Measurements from ENCODE around the gene PROK1.

Gene PROK1

DNA sequence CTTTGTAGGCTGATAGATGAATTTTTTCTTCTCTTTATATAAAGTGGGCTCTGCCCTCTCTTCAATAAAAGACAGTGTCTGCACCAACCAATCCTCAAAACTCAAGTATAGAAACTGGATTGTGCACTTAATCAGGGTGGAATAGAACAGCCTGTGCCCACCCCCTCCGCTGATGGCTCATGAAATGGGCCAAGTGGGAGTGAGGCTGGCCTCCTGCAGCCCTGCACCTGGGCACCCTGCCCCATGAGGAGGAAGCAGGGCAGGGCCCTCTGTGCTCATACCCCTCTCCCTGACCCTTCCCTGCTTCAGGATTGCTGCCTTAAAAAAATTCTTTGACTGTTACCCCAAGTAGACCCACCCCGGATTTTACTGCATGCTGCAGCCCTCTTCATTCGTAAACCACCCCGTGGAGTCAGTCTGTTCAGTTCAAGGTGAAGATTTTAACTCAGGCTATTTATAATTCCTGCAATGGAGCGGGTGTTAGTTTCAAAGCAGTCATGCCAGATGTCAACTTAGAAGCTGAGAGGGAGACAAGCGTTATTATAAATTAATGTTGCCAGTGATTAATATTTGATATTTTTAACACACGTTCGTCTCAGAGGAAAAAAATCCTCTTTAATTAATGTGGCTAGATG lies 15.8 kb downstream of the PROK1 start:
- no peak for DNase-seq

GRCh38 chr1:110471131-110471530 lies 20.2 kb downstream of the PROK1 start:
- no peak for DNase-seq

- no peak for DNase-seq
These were observed 21.6 kb downstream of the PROK1 start for GRCh38 chr1:110472546-110472945.

DNA sequence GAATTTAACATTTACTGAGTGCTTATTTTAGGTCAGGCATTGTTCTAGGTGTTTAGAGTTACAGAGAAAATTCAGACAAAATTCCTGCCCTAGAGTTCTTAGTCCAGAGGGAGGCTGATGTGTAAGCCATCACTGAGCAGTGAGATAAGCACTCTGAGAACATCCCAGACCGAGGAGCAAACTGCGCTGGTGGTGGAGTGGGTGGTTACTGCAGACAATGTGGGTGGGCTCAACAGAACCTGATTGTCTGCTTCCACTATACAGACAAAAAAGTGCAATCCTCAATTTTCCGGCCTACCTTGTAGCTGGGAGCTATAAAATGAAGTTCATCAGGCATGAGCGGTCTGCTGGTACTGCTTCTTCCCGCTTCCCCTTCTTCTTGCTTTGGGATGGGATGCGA lies 23.5 kb downstream of the PROK1 start:
- DNase-seq: no peak

DNA sequence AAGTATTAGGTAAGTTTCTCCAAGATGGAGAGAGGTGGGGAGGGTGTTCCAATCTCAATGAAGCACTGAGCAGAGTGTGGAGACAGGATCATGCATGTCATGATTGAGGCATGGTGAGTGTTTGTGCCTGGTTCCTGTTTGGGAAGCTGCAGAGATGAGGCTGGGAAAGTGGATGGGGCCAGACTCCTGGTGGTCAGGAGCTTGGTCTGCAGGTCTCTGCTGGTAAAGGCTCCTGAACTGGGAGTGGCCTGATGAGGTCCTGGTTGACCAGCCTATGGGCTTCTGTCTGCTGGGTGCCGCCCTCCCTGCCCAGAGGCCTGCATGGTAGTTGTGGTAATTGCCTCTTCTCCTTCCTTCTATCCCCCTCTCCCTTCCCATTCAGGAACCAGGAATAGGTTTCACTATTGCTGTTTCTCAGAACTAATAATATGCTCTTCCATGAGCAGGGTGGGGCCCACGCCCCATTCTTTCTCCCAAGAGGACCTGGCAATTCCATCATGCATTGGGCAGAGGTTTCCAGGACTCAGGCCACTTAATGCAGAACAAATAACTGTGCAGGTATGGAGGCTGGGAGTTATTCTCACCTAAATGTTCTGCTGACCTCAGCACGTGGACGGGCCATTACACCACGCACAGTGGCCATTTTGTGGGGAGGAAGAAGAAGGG lies 24.5 kb downstream of the PROK1 start:
- DNase-seq: no peak

- no peak for DNase-seq
These were observed 25.2 kb downstream of the PROK1 start for GRCh38 chr1:110476028-110476765.

GRCh38 chr1:110477041-110477440 lies 26.1 kb downstream of the PROK1 start:
- DNase-seq: peak; percentile 65

DNA sequence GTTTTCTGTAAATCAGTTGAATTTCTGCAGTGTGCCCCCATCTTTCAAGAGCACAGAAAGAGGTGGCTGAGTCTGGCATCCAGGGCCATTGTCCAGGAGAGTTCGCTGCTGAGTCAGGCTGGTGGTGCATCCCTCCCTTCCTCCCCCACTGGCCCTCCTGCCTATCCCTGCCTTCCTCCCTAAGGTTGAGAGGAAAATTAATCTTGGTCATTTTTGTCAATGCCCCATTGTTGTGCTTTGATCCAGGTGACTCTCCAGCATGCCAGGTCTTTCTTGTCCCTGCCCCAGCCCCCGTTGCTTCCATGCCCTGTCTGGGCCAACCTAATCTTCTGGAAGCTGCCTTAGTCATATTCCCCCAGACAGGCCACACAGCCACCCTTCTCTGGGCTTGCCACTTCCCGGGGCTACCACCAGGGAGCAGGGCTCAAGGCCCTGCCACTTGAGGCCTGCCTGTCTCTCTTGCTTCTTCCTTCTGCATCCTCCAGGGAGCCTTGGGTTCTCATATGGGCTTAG lies 26.6 kb downstream of the PROK1 start:
- DNase-seq: no peak

DNA sequence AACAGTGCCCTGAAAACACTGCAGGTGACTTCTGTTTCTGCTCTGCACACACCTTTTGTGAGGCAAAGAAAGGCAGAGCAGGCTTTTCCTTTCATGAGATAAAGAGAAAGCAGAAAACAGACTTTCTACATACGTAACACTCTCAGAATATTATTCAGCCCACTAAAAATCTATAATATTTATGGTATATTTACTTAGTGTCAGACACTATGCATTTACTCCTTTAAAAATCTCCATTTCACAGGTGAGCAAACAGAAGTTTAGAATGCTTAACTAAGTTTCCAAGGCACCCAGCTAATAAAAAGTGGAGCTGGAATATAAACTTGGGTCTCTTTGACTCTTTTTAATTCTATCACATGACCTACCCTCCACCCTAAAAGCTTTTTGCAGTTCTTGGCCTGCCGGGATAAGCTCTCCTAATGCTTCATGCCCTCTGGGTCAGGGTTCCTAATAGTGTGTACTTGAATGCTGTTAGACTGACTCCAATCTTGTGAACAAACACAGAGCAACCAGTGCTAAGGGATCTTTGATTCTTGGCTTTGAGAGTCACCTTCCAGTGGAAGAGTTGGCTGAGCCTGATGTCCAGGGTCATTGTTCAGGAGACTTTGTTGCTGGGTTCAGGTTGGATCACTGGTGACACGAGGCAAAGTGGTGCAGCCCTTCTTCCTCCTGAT lies 27.2 kb downstream of the PROK1 start:
- DNase-seq: no peak

DNA sequence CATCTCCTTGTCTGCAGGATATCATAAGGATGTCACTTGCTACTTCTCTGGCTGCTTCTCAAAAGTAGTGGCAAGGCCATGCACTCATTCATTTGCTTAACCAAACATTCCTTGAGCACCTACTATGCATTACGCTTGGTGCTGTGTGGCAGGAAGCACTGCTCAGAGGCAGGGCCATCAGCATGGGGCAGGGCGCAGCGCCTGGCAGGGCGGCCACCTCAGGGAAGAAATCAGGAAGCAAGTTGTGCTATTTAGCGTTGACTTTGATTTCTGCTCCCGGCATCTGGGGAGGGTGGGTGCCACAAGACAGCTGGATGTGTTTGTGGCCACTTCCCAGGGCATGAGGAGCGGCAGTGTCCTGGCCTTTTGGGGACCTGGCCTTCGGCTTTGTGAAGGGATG lies 27.9 kb downstream of the PROK1 start:
- no peak for DNase-seq

DNA sequence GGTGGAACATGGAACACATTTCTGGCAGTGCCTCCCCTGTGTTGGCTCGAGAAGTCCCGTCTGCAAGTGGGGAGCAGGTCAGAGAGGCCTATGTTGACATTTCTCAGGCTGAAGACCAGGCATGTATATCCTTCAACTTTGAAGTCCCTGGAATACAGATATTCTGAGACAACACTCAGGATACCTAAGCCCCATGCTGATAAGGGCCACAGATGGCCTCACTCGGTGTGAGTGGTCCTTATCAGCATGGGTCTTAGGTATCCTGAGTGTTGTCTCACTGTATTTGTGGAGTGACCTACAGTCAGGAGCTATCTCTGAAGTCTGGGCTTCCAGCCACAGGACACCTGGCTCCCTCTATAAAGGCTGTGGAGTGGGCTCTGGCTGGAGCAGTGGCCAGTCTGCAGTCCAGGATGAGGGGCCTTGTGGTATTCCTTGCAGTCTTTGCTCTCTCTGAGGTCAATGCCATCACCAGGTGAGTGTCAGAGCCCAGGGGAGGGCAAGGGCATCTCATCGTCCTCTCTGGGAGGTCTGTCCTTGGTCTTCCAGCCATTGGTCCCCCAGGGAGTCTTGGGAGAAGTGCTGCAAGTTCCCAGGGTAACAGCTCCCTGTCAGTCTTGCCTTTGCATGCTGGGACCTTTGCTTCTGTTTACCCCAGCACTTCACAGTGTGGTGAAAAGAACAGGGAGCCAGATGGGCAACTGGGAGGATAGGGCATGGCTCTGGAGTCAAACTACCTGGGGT lies 29.6 kb downstream of the PROK1 start:
- DNase-seq: no peak

- DNase-seq: no peak
These were observed 31.1 kb downstream of the PROK1 start for GRCh38 chr1:110481968-110482623.

- no peak for DNase-seq
These were observed 31.8 kb downstream of the PROK1 start for GRCh38 chr1:110482662-110483307.

- no peak for DNase-seq
These were observed 32.3 kb downstream of the PROK1 start for GRCh38 chr1:110483308-110483685.

DNA sequence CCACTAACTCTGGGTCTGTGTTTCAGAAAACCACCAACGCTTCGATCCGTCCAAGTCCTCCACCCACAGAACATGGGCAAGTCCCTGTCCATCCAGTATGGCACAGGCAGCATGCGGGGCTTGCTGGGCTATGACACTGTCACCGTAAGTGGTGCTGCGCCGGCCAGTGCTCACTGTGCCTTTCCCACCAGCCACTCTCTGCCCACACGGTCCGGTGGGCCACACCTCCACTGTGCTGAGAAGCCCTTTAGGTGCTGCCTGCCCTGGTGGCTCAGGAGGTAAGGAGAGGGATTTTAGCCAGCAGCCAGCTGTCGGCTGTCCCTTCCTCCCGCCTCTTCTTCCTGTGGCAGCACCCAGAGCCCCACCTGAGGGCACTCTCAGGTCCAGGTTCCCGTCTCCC lies 33.9 kb downstream of the PROK1 start:
- DNase-seq: no peak

DNA sequence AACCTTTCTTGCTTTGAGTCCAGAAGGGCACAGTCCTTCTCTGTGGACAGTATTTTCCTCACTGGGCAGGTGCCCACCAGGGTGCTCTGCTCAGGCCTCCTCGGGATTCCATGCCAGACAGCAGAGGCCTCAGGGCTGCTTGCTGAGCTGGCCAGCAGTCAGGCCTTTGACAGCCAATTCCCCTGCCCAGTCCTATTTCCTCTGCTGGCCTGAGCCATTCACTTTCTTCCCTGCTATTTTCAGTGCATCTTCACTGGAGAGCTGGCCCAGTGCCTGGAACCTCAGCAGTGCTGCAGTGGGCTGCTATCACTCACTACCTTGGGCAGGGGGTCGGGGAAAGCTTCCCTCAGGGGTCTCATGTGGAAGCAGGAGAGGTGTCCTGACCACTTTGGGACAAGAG lies 34.8 kb downstream of the PROK1 start:
- DNase-seq: no peak

DNA sequence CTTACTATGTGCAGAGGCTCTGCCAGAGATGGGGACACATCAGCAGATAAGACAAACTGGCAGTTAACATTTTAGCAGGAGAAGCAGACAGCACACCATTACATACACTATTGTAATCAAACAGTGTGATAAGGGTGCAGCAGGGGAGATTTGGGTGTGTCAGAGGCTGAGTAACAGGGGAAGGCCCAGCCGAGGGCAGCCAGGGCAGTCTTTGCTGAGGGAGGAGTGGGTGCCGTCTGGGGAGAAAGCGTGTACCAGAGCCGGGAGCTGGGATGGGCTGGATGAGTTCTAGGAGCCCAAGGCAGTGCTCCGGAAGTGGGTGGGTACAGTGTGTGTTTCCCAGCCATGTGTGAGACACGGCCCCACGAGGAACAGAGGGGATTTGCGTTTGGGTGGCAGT lies 36.8 kb downstream of the PROK1 start:
- DNase-seq: no peak

DNA sequence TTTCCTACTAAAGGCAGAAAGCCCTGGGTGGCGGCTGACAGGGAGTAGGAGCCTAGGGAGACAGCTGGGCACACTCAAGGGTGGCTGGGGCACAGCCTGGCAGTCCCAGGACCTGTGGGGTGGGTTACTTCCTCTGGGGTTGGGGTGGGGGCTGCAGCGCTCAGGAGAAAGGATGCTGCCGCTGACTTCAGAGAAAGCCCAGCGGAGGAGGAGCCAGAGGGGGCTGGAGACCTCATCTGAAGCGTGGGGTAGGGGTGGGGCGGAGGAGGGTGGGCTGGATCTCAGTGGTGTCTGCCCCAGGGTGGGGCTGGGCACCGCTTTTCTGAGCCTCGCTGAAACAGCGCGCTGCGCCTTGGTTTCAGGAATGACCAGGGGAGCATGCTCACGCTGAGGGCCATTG lies 37.2 kb downstream of the PROK1 start:
- no peak for DNase-seq

DNA sequence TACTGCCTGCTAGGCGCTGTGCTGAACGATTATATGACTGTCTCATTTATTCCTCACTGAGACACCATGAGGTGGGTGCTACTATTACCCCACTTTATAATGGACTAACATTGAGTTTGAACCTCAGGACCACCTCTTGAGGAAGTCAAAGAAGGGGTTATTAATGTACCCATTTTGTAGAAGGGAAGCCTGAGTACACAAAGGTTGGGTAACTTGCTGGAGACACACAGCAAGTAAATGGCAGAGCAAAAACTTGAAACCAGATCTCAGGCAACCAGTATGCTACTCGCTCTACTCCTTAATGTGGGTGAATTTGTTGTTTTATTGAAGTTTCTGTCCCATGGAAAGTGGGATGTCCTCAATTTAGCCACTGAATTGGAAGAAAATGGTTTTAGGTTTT lies 37.9 kb downstream of the PROK1 start:
- DNase-seq: no peak

- no peak for DNase-seq
These were observed 38.5 kb downstream of the PROK1 start for GRCh38 chr1:110489406-110489805.

GRCh38 chr1:110489973-110490542 lies 39.1 kb downstream of the PROK1 start:
- DNase-seq: no peak
